Activated naive CD8-positive, alpha-beta T cell treated with anti-CD3 and anti-CD28 coated beads, Interleukin-2, amount 50 U/mL, for 24 hours (primary cell): ENCODE measurements around the gene AQP7.
"Not testable (repeated sequence)": the region's sequence is repeated elsewhere in the genome, so short reads cannot be mapped to it uniquely, and the experiment has no call there.

ENCODE experiments used
- ATAC-seq: fragments of 150-1000 bp; cut with Tn5 transposase; one replicate; pipeline ENCODE4 v1.10.0; 2021
- DNase-seq: peaks from one replicate; pipeline ENCODE4 v3.0.0; 2021
- H3K27ac Mint-ChIP-seq: one replicate; pipeline ENCODE4 v1.8.0; 2021; ENCODE audit warnings: mild to moderate bottlenecking, mixed read lengths
- H3K27me3 Mint-ChIP-seq: one replicate; pipeline ENCODE4 v1.8.0; 2021; ENCODE audit warnings: mixed read lengths
- H3K36me3 Mint-ChIP-seq: one replicate; pipeline ENCODE4 v1.8.0; 2021; ENCODE audit warnings: low read depth, mixed read lengths
- H3K4me1 Mint-ChIP-seq: one replicate; pipeline ENCODE4 v1.8.0; 2021; ENCODE audit warnings: mixed read lengths
- H3K4me3 Mint-ChIP-seq: one replicate; pipeline ENCODE4 v1.8.0; 2021; ENCODE audit warnings: mild to moderate bottlenecking, moderate library complexity, mixed read lengths
- H3K9me3 Mint-ChIP-seq: one replicate; pipeline ENCODE4 v1.8.0; 2021; ENCODE audit warnings: mixed read lengths

AQP7 gene

GRCh38 chr9:33378121-33378795 lies 24.1 kb downstream of the AQP7 start:
- Mint-ChIP-seq H3K36me3 (no peaks in the 10 kb centered on the region), H3K4me1 (peaks cover 8% of the 10 kb centered on the region), H3K27me3 (no peaks in the 10 kb centered on the region), H3K4me3 (no peak overlapping the region), H3K9me3 (no peaks in the 10 kb centered on the region), H3K27ac (no peak overlapping the region)
- DNase-seq = no peak
- ATAC-seq = no peak

DNA sequence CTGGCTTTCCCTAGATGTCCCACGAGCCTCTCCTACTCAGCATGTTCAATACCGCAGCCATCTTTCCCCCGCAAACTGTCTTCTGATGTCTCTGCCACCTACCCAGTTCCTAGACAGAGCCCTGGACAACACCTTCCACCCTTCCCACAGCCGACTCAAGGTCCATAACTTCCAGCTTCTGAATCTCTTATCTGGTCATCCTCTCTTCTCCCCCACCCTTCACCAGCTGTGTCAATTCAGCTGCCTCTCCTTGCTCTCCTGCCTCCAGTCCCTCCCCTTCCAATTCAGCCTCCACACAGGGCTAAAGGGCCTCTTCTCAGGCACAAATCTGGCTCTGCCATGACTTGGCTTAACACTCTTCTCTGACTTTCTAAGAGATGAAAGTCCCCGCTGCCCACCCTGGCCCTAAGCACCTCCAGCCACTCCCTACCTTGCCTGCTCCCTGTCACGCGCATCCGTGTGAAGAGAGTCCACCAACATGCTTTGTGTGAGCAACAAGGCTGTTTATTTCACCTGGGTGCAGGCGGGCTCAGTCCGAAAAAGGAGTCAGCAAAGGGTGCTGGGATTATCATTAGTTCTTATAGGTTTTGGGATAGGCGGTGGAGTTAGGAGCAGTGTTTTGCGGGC lies 25.2 kb downstream of the AQP7 start:
- Mint-ChIP-seq H3K36me3 (no peaks in the 10 kb centered on the region), H3K27ac (no peak overlapping the region), H3K9me3 (no peaks in the 10 kb centered on the region), H3K27me3 (no peaks in the 10 kb centered on the region), H3K4me1 (peaks cover 8% of the 10 kb centered on the region), H3K4me3 (no peak overlapping the region)
- ATAC-seq (no peak), DNase-seq (no peak)

GRCh38 chr9:33375841-33376321 lies 26.5 kb downstream of the AQP7 start:
- Mint-ChIP-seq H3K9me3 (no peaks in the 10 kb centered on the region), H3K4me3 (no peak overlapping the region), H3K4me1 (peaks cover 8% of the 10 kb centered on the region), H3K36me3 (peaks cover under 1% of the 10 kb centered on the region), H3K27me3 (no peaks in the 10 kb centered on the region), H3K27ac (no peak overlapping the region)
- ATAC-seq (no peak), DNase-seq (no peak)

GRCh38 chr9:33375238-33375840 lies 27.0 kb downstream of the AQP7 start:
- Mint-ChIP-seq H3K27me3 (no peaks in the 10 kb centered on the region), H3K27ac (no peak overlapping the region)
- DNase-seq = no peak

DNA sequence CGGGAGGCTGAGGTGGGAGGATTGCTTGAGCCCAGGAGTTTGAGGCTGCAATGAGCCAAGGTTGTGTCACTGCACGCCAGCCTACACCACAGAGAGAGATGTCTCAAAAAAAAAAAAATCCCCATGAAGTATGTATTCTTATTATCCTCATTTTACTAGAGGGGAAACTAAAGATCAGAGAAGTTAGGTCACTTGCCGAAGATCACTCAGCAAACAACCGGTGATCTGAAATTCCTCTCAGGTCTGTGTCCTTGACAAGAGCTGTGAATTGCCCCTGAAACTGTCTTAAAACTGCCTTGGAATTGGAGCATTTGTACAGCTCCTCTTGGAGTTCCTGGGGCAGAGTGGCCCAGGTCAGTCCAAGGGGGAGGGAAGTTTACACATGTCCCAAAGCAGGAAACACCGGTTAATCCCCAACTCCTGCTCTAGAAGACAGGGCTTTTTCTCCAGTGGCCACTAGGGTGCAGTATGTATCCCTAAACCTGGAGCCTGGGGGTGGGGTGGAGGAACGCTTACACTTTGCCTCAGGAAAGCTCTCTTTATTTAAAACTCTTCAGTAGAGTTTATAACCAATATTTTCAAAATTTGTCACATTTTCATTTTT lies 27.6 kb downstream of the AQP7 start:
- Mint-ChIP-seq H3K27ac (no peak overlapping the region), H3K4me3 (no peak overlapping the region), H3K4me1 (peaks cover 8% of the 10 kb centered on the region), H3K36me3 (peaks cover 11% of the 10 kb centered on the region), H3K9me3 (no peaks in the 10 kb centered on the region), H3K27me3 (no peaks in the 10 kb centered on the region)
- ATAC-seq = peak; percentile 66
- DNase-seq = peak; percentile 71

More at GRCh38 chr9:33375238-33375840, 27.0 kb downstream of the AQP7 start:
- H3K4me3 Mint-ChIP-seq = no peak overlapping the region
- peaks cover 8% of the 10 kb centered on the region for H3K4me1 Mint-ChIP-seq
- H3K9me3 Mint-ChIP-seq = no peaks in the 10 kb centered on the region
- peak; percentile 6 for ATAC-seq
- H3K36me3 Mint-ChIP-seq = peaks cover 5% of the 10 kb centered on the region

GRCh38 chr9:33374190-33374589 lies 28.2 kb downstream of the AQP7 start:
- Mint-ChIP-seq H3K27ac (no peak overlapping the region), H3K4me3 (no peak overlapping the region), H3K4me1 (peaks cover 8% of the 10 kb centered on the region), H3K27me3 (no peaks in the 10 kb centered on the region), H3K36me3 (peaks cover 16% of the 10 kb centered on the region), H3K9me3 (no peaks in the 10 kb centered on the region)
- no peak for ATAC-seq
- DNase-seq = no peak

DNA sequence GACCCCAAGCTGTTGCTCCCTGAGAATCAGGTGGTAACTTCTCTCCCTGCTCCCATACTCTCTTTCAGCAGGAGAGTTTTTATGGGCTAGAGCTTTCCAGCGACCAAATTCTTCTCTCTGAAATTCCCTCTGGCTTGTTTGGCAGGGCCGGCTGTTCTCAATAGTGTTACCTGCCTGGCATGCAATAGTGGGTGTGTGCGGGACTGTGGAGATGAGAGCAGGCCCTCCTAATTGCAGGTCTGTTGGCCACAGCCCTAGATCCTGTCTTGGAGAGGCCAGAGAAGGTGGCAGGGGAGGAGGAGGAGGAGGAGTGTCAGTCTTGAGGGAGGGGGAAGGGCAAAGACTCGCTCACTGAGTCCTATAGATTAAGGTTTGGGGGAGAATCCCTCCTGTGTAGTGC lies 29.5 kb downstream of the AQP7 start:
- Mint-ChIP-seq H3K4me3 (no peak overlapping the region), H3K27me3 (no peaks in the 10 kb centered on the region), H3K27ac (no peak overlapping the region), H3K4me1 (peaks cover 8% of the 10 kb centered on the region), H3K36me3 (peaks cover 20% of the 10 kb centered on the region), H3K9me3 (no peaks in the 10 kb centered on the region)
- DNase-seq (no peak), ATAC-seq (no peak)

DNA sequence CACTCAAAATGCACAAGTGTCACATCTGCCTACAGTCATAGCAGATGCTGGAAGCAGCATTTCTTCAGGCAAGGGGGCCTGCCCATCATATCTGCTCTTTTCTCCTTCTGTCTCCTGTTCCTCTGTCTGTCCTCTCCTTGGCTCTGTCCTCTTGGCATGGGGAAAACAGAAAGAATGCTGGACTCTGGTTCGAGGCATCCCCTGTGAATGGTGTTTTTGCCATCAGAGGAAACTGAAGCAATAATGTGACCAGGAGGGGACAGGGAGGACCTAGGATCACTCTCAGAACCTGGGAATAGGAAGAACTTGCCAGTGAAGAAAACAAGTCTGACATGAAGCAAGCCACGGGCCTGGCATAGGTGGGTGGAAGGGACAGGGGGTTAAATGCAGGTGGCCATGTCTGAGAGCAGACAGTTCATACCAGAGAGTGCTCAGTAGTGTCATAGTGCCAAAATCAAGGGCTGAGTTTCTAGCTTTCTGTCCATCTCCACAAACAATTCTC lies 35.3 kb downstream of the AQP7 start:
- Mint-ChIP-seq H3K27ac (no peak overlapping the region), H3K9me3 (no peaks in the 10 kb centered on the region), H3K27me3 (no peaks in the 10 kb centered on the region), H3K4me3 (no peak overlapping the region), H3K4me1 (no peaks in the 10 kb centered on the region), H3K36me3 (peaks cover 49% of the 10 kb centered on the region)
- DNase-seq = no peak
- ATAC-seq = no peak

DNA sequence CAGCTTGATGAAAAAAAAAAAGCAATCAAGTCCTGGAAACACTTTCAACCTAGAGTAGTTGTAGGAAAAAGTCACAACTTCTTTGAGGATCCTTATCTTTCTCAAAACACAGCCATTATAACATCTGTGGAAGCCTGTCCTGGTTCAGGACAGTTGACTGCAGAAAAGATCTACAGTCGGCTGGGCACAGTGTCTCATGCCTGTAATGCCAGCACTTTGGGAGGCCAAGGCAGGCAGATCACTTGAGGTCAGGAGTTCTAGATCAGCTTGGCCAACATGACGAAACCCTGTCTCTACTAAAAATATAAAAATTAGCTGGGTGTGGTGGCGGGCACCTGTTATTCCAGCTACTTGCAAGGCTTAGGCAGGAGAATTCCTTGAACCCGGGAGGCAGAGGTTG lies 37.6 kb downstream of the AQP7 start:
- not testable (repeated sequence) for DNase-seq, H3K27me3 Mint-ChIP-seq, H3K9me3 Mint-ChIP-seq, ATAC-seq, H3K27ac Mint-ChIP-seq, H3K4me1 Mint-ChIP-seq, H3K4me3 Mint-ChIP-seq
- peaks cover 44% of the 10 kb centered on the region for H3K36me3 Mint-ChIP-seq

- no peak for DNase-seq
- no peak overlapping the region for H3K27ac Mint-ChIP-seq
- H3K36me3 Mint-ChIP-seq = peaks cover 38% of the 10 kb centered on the region
These were observed 38.2 kb downstream of the AQP7 start for GRCh38 chr9:33364127-33364526.

DNA sequence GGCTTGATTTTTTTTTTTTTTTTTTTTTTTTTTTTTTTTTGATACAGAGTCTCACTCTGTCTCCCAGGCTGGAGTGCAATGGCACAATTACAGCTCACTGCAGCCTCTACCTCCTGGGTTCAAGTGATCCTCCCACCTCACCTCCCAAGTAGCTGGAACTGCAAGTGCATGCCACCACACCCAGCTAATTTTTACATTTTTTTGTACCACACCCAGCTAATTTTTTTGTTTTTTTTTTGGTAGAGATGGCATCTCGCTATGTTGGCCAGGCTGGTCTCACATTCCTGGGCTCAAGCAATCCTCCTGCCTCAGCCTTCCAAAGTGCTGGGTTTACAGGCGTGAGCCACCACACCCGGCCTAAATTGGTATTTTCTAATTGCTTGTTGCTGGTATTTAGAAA lies 43.7 kb downstream of the AQP7 start:
- H3K36me3 Mint-ChIP-seq = peaks cover 38% of the 10 kb centered on the region
- H3K27me3 Mint-ChIP-seq, H3K27ac Mint-ChIP-seq, H3K4me1 Mint-ChIP-seq, H3K9me3 Mint-ChIP-seq, DNase-seq, ATAC-seq, H3K4me3 Mint-ChIP-seq: not testable (repeated sequence)

More at GRCh38 chr9:33364127-33364526, 38.2 kb downstream of the AQP7 start:
- H3K4me3 Mint-ChIP-seq = no peak overlapping the region
- no peaks in the 10 kb centered on the region for H3K27me3 Mint-ChIP-seq
- H3K4me1 Mint-ChIP-seq = no peaks in the 10 kb centered on the region
- no peaks in the 10 kb centered on the region for H3K9me3 Mint-ChIP-seq
- ATAC-seq = no peak

GRCh38 chr9:33355933-33356332 lies 46.4 kb downstream of the AQP7 start:
- ATAC-seq (no peak), DNase-seq (no peak)
- Mint-ChIP-seq H3K27ac (no peak overlapping the region), H3K9me3 (no peaks in the 10 kb centered on the region), H3K27me3 (no peaks in the 10 kb centered on the region), H3K4me3 (no peak overlapping the region), H3K4me1 (no peaks in the 10 kb centered on the region), H3K36me3 (peaks cover 36% of the 10 kb centered on the region)

- H3K4me1 Mint-ChIP-seq = peaks cover 3% of the 10 kb centered on the region
- peaks cover 35% of the 10 kb centered on the region for H3K36me3 Mint-ChIP-seq
- ATAC-seq (no peak), DNase-seq (no peak)
- H3K4me3 Mint-ChIP-seq = no peak overlapping the region
- H3K27me3 Mint-ChIP-seq = no peaks in the 10 kb centered on the region
- peak overlapping the region; percentile 7 for H3K27ac Mint-ChIP-seq
- no peaks in the 10 kb centered on the region for H3K9me3 Mint-ChIP-seq
These were observed 47.6 kb downstream of the AQP7 start for GRCh38 chr9:33354651-33355211.

DNA sequence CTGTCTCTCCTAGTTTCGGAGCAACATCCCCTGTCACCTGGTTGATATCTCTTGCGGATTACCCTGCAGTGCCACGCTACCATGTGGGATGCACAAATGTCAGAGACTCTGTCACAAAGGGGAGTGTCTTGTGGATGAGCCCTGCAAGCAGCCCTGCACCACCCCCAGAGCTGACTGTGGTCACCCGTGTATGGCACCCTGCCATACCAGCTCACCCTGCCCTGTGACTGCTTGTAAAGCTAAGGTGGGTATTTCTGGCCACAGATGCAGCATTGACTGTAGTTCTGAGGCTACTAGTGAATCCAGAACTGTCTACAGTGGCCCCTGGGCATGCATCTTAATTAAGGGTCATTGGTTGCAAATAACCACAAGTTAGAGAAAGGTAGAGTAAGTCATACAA lies 50.8 kb downstream of the AQP7 start:
- H3K9me3 Mint-ChIP-seq = no peaks in the 10 kb centered on the region
- no peak overlapping the region for H3K4me3 Mint-ChIP-seq
- no peak for DNase-seq
- peak overlapping the region; percentile 53 for H3K27ac Mint-ChIP-seq
- peaks cover 3% of the 10 kb centered on the region for H3K4me1 Mint-ChIP-seq
- ATAC-seq = peak; percentile 50
- H3K27me3 Mint-ChIP-seq = no peaks in the 10 kb centered on the region
- H3K36me3 Mint-ChIP-seq = peaks cover 55% of the 10 kb centered on the region
